ENCODE results near the gene DDX41. TPM values are rescaled to one million over a fixed set of nuclear protein-coding genes. Genes with fewer than 3 reads are reported as not detected.

The DDX41 gene
- total and polyA plus RNA-seq, 10 of the 15 experiments (the other 5 are each of a cell fraction or from before 2014, with no cell fraction given): 32.7 to 215 (median 93.6) TPM

DNA sequence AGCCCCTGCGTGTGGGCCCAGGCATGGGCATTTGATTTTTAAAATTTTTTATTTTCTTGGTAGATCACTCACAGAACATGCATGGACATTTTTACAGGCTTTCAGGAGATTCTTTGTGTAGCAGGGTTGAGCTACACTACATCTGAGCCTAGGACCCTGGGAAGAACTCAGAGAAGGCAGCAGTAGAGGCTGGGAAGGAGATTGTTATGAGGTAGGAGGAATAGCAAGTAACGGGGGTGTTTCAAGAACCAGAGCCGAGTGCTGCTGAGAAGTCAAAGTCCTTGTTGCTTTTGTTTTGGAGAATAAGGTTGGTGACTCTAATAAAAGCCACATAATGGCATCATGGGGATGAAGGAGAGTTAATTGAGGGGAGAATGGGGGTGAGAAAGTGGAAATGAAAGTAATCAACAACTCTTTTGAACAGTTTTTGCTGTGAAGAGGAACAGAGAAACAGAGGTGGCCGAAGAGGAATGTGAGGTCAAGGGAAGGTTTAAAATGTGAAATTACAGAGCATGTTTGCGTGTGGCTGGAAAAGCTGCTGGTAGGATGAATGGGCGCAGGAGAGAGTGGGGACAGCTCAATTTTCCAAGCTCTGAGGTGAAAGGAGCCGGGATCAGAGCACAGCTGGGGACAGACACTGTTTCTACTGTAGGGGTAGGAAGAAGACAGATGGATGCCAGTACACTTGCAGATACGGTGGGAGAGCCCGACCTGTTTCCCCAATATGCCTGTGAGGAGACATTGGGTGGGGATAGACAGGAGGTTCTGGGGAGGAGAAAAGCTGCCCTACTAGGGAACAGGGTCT, 14.7 kb downstream of the DDX41 start:
- DNase-seq (ENCODE audit: low read depth, low spot score) (peak; percentile 67), ATAC-seq (peak; percentile 51), FAIRE-seq (peak; percentile 97)
- Histone ChIP-seq H3K4me3 (peak overlapping the region; percentile 32; the same call in 1 of the 2 replicates), H3K4me2 (ENCODE audit: control insufficient read depth, insufficient read depth) (peak overlapping the region; percentile 81), H3K79me2 (ENCODE audit: control insufficient read depth, insufficient read depth, low read length) (peaks cover 1% of the 10 kb centered on the region; the same call in 1 of the 2 replicates), H2AFZ (ENCODE audit: control insufficient read depth, low read depth, low read length) (no peak overlapping the region), H3K9ac (ENCODE audit: control insufficient read depth, insufficient read depth, low read length) (peak overlapping the region; percentile 38; the same call in 1 of the 2 replicates), H3K36me3 (ENCODE audit: control insufficient read depth in 2 of 2, insufficient read depth in 2 of 2, low read length in 1 of 2) (peaks cover 7 to 19% of the 10 kb centered on the region in 2 experiments; a peak in 2 of 4 replicates), H4K20me1 (ENCODE audit: control insufficient read depth, insufficient read depth) (no peaks in the 10 kb centered on the region), H3K4me1 (ENCODE audit: control insufficient read depth, insufficient read depth, low read length) (peaks cover 33% of the 10 kb centered on the region), H3K9me3 (replicated peaks; ENCODE audit: control insufficient read depth, insufficient read depth, low read length) (no peaks in the 10 kb centered on the region), H3K27ac (ENCODE audit: control insufficient read depth, insufficient read depth) (peak overlapping the region; percentile 81), H3K27me3 (replicated peaks in 1 of 2; ENCODE audit: control insufficient read depth in 2 of 2, insufficient read depth in 2 of 2, low read length in 1 of 2) (no peaks in the 10 kb centered on the region; a peak in 1 of 4 replicates)
- 22% methylated on average over 9 of the region's 9 CpGs for WGBS (ENCODE audit: insufficient coverage, insufficient replicate concordance, low lambda C conversion rate, missing lambda C conversion rate)
- in situ Hi-C loops (cut with MboI) (no loop called here), intact Hi-C loops (cut with micrococcal nuclease; ENCODE audit: unreplicated experiment) (loop anchor here (1.0 to 10.0 kb wide), 4 partner anchors 45 to 387 kb away; partner anchors contain the start of gene MXD3)
- SMC1A ChIA-PET (ENCODE audit: uncharacterized antibody, unreplicated experiment): interaction anchor here (0.6 to 3.3 kb wide), 19 partner anchors 8 to 321 kb away, joined by 3 to 23 read pairs (median 5); no protein-coding TSS in a partner anchor
- POLR2A ChIA-PET: interaction anchor here (0.9 to 1.9 kb wide), 12 partner anchors 8 to 193 kb away, joined by 3 to 12 read pairs (median 4); partner anchors contain the start of gene DOK3
- CTCF ChIA-PET: interaction anchor here (0.6 to 4.6 kb wide), 33 partner anchors 8 to 388 kb away, joined by 3 to 72 read pairs (median 5); partner anchors contain the start of genes B4GALT7, DDX41, DOK3 and F12
- RAD21 ChIA-PET (ENCODE audit: unreplicated experiment): interaction anchor here (0.7 to 4.5 kb wide), 21 partner anchors 8 to 143 kb away, joined by 3 to 40 read pairs (median 3); partner anchors contain the start of genes DDX41, DOK3, FAM193B and GRK6
- TSS peak; percentile 39 for BruUV-seq (replicated peaks)
- no peak for TF ChIP-seq SMARCA5 (IDR thresholded peaks at IDR 0.05)
- 0 out of 2 replicates have a peak, but pooled peaks have one; percentile 5 for TF ChIP-seq ZNF24 (IDR thresholded peaks at IDR 0.05)
- TF ChIP-seq, protein P1, sequence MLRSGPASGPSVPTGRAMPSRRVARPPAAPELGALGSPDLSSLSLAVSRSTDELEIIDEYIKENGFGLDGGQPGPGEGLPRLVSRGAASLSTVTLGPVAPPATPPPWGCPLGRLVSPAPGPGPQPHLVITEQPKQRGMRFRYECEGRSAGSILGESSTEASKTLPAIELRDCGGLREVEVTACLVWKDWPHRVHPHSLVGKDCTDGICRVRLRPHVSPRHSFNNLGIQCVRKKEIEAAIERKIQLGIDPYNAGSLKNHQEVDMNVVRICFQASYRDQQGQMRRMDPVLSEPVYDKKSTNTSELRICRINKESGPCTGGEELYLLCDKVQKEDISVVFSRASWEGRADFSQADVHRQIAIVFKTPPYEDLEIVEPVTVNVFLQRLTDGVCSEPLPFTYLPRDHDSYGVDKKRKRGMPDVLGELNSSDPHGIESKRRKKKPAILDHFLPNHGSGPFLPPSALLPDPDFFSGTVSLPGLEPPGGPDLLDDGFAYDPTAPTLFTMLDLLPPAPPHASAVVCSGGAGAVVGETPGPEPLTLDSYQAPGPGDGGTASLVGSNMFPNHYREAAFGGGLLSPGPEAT (IDR thresholded peaks at IDR 0.05; ENCODE audit: low read depth): peak; percentile 97
- TF ChIP-seq SUPT20H (IDR thresholded peaks at IDR 0.05; ENCODE audit: borderline replicate concordance, control insufficient read depth, low read depth, low read length): no peak
- peak; percentile 96 for TF ChIP-seq ATF7 (IDR thresholded peaks at IDR 0.05; ENCODE audit: low read depth)
- TF ChIP-seq RFX5 (IDR thresholded peaks at IDR 0.05; ENCODE audit: low read depth, low read length): 0 out of 2 replicates have a peak, but pooled peaks have one; percentile 5
- TF ChIP-seq EP300 (IDR thresholded peaks at IDR 0.05; ENCODE audit: borderline replicate concordance in 1 of 2, control insufficient read depth in 1 of 2, low read depth in 2 of 2, low read length in 2 of 2): peak; percentile 82 to 91; a peak in 3 of 4 replicates
- peak; percentile 75 for TF ChIP-seq MEF2B (IDR thresholded peaks at IDR 0.05; ENCODE audit: partially characterized antibody, poor library complexity, severe bottlenecking)
- TF ChIP-seq, protein P2, sequence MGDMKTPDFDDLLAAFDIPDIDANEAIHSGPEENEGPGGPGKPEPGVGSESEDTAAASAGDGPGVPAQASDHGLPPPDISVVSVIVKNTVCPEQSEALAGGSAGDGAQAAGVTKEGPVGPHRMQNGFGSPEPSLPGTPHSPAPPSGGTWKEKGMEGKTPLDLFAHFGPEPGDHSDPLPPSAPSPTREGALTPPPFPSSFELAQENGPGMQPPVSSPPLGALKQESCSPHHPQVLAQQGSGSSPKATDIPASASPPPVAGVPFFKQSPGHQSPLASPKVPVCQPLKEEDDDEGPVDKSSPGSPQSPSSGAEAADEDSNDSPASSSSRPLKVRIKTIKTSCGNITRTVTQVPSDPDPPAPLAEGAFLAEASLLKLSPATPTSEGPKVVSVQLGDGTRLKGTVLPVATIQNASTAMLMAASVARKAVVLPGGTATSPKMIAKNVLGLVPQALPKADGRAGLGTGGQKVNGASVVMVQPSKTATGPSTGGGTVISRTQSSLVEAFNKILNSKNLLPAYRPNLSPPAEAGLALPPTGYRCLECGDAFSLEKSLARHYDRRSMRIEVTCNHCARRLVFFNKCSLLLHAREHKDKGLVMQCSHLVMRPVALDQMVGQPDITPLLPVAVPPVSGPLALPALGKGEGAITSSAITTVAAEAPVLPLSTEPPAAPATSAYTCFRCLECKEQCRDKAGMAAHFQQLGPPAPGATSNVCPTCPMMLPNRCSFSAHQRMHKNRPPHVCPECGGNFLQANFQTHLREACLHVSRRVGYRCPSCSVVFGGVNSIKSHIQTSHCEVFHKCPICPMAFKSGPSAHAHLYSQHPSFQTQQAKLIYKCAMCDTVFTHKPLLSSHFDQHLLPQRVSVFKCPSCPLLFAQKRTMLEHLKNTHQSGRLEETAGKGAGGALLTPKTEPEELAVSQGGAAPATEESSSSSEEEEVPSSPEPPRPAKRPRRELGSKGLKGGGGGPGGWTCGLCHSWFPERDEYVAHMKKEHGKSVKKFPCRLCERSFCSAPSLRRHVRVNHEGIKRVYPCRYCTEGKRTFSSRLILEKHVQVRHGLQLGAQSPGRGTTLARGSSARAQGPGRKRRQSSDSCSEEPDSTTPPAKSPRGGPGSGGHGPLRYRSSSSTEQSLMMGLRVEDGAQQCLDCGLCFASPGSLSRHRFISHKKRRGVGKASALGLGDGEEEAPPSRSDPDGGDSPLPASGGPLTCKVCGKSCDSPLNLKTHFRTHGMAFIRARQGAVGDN (IDR thresholded peaks at IDR 0.05): peak; percentile 32
- no peak; the same call in 1 of the 2 replicates for TF ChIP-seq ZNF217 (IDR thresholded peaks at IDR 0.05)
- peak; percentile 53; the same call in 1 of the 2 replicates for TF ChIP-seq CREM (IDR thresholded peaks at IDR 0.05; ENCODE audit: low read depth)
- peak; percentile 96 for TF ChIP-seq DPF2 (IDR thresholded peaks at IDR 0.05)
- TF ChIP-seq POU2F2 (IDR thresholded peaks at IDR 0.05; ENCODE audit: borderline replicate concordance, low read depth, low read length): 0 out of 3 replicates have a peak, but pooled peaks have one; percentile 5
- TF ChIP-seq TCF3 (IDR thresholded peaks at IDR 0.05; ENCODE audit: borderline replicate concordance, insufficient read depth, low read depth, low read length): no peak
- TF ChIP-seq IRF4 (IDR thresholded peaks at IDR 0.05; ENCODE audit: low read depth, low read length): peak; percentile 67
- TF ChIP-seq NBN (IDR thresholded peaks at IDR 0.05): peak; percentile 99
- no peak for TF ChIP-seq ZZZ3 (IDR thresholded peaks at IDR 0.05; ENCODE audit: control insufficient read depth, insufficient read length, low read depth)
- peak; percentile 93 for TF ChIP-seq BCL11A (IDR thresholded peaks at IDR 0.05; ENCODE audit: low read depth, low read length)

All from GM12878 (cell line).